ENCODE measurements around the gene TOR4A. TPM values are rescaled to one million over a fixed set of nuclear protein-coding genes. Genes with fewer than 3 reads are reported as not detected.

TOR4A gene
- total RNA-seq, 1 experiment from 2014 or later = 28.9 TPM

- CTCF ChIA-PET = no interaction called here
- no peak overlapping the region for H3K4me3 ChIP-seq (ENCODE audit: low read length)
- ATAC-seq (no peak), DNase-seq (no peak)
- H2AFZ ChIP-seq (ENCODE audit: low read length) = no peak overlapping the region
- H3K27ac ChIP-seq (ENCODE audit: low read length) = no peak overlapping the region
- no peaks in the 10 kb centered on the region for H3K79me2 ChIP-seq (ENCODE audit: low read length)
- no peaks in the 10 kb centered on the region for H4K20me1 ChIP-seq (ENCODE audit: low read length)
- H3K9ac ChIP-seq (ENCODE audit: low read length) = no peak overlapping the region
- no peaks in the 10 kb centered on the region for H3K9me2 ChIP-seq (replicated peaks; ENCODE audit: low read length)
- TF ChIP-seq EZH2phosphoT487 (IDR thresholded peaks at IDR 0.05; ENCODE audit: borderline replicate concordance, low read length) = no peak
- TF ChIP-seq CTCF (conservative IDR thresholded peaks at IDR 0.05; ENCODE audit: low read depth, low read length) = no peak
- H3F3A ChIP-seq (ENCODE audit: low read length, unreplicated experiment) = no peaks in the 10 kb centered on the region
- H3K9me3 ChIP-seq (ENCODE audit: low read length) = 0 out of 2 replicates have a peak, but pooled peaks cover 7% of the 10 kb centered on the region
- H3K4me1 ChIP-seq (ENCODE audit: insufficient read depth, low read length) = no peaks in the 10 kb centered on the region
- intact Hi-C loops (cut with micrococcal nuclease) = no loop called here
- BruUV-seq (replicated peaks) = no TSS peak
- H3K36me3 ChIP-seq (ENCODE audit: low read depth, low read length) = no peaks in the 10 kb centered on the region
- H3K27me3 ChIP-seq (ENCODE audit: low read length) = no peaks in the 10 kb centered on the region
- H3K4me2 ChIP-seq (ENCODE audit: low read length) = no peak overlapping the region
- POLR2A ChIA-PET (ENCODE audit: unreplicated experiment) = no interaction called here
Observed at GRCh38 chr9:137330689-137331088, 53.2 kb downstream of the TOR4A start.

- Histone ChIP-seq H3K27ac (ENCODE audit: low read length) (no peak overlapping the region), H3K9me3 (ENCODE audit: low read length) (0 out of 2 replicates have a peak, but pooled peaks cover 7% of the 10 kb centered on the region), H3K9me2 (replicated peaks; ENCODE audit: low read length) (no peaks in the 10 kb centered on the region), H3K36me3 (ENCODE audit: low read depth, low read length) (no peaks in the 10 kb centered on the region), H3K4me2 (ENCODE audit: low read length) (no peak overlapping the region), H4K20me1 (ENCODE audit: low read length) (no peaks in the 10 kb centered on the region), H3K4me1 (ENCODE audit: insufficient read depth, low read length) (no peaks in the 10 kb centered on the region), H3K79me2 (ENCODE audit: low read length) (no peaks in the 10 kb centered on the region), H3F3A (ENCODE audit: low read length, unreplicated experiment) (no peaks in the 10 kb centered on the region), H3K27me3 (ENCODE audit: low read length) (no peaks in the 10 kb centered on the region), H3K4me3 (ENCODE audit: low read length) (no peak overlapping the region), H2AFZ (ENCODE audit: low read length) (no peak overlapping the region), H3K9ac (ENCODE audit: low read length) (no peak overlapping the region)
- no TSS peak for BruUV-seq (replicated peaks)
- DNase-seq = no peak
- POLR2A ChIA-PET (ENCODE audit: unreplicated experiment) = no interaction called here
- CTCF ChIA-PET = no interaction called here
- intact Hi-C loops (cut with micrococcal nuclease) = no loop called here
- TF ChIP-seq EZH2 (IDR thresholded peaks at IDR 0.05; ENCODE audit: low read length, unreplicated experiment) (no peak), CTCF (conservative IDR thresholded peaks at IDR 0.05; ENCODE audit: low read depth, low read length) (no peak), EZH2phosphoT487 (IDR thresholded peaks at IDR 0.05; ENCODE audit: borderline replicate concordance, low read length) (no peak)
- no peak for ATAC-seq
Observed at GRCh38 chr9:137331929-137332328, 54.4 kb downstream of the TOR4A start.

Other genes with a start within 250 kb of the TOR4A start
- 25.9 and 31.5 TPM in 2 replicates for gene ABCA2, start 249.5 kb upstream of the TOR4A start, total RNA-seq (2014; rRNA removed)
- gene FUT7, start 245.6 kb upstream of the TOR4A start, total RNA-seq (2014; rRNA removed) = not detected in 2 replicates
- gene NPDC1, start 231.5 kb upstream of the TOR4A start, total RNA-seq (2014; rRNA removed) = 25.4 and 33.3 TPM in 2 replicates
- 0.92 and 1.3 TPM in 2 replicates for gene ENTPD2, start 223.7 kb upstream of the TOR4A start, total RNA-seq (2014; rRNA removed)
- 98.4 and 134 TPM in 2 replicates for gene SAPCD2, start 207.2 kb upstream of the TOR4A start, total RNA-seq (2014; rRNA removed)
- gene UAP1L1, start 200.2 kb upstream of the TOR4A start, total RNA-seq (2014; rRNA removed) = 5.0 and 6.4 TPM in 2 replicates
- gene MAN1B1, start 190.7 kb upstream of the TOR4A start, total RNA-seq (2014; rRNA removed) = 65.5 and 71.6 TPM in 2 replicates
- gene DPP7, start 163.0 kb upstream of the TOR4A start, total RNA-seq (2014; rRNA removed) = 101 and 103 TPM in 2 replicates
- 0.11 TPM in 1 of 2 replicates, not detected in the other for gene GRIN1, start 138.6 kb upstream of the TOR4A start, total RNA-seq (2014; rRNA removed)
- gene LRRC26, start 107.7 kb upstream of the TOR4A start, total RNA-seq (2014; rRNA removed) = 0.40 and 2.0 TPM in 2 replicates
- gene TMEM210, start 105.7 kb upstream of the TOR4A start, total RNA-seq (2014; rRNA removed) = not detected in 2 replicates
- gene ANAPC2, start 89.2 kb upstream of the TOR4A start, total RNA-seq (2014; rRNA removed) = 21.6 and 30.2 TPM in 2 replicates
- gene SSNA1, start 89.0 kb upstream of the TOR4A start, total RNA-seq (2014; rRNA removed) = 123 and 148 TPM in 2 replicates
- 11.3 and 14.7 TPM in 2 replicates for gene TPRN, start 77.0 kb upstream of the TOR4A start, total RNA-seq (2014; rRNA removed)
- 31.3 and 36.4 TPM in 2 replicates for gene TMEM203, start 72.1 kb upstream of the TOR4A start, total RNA-seq (2014; rRNA removed)
- gene NDOR1, start 72.0 kb upstream of the TOR4A start, total RNA-seq (2014; rRNA removed) = 21.5 and 25.7 TPM in 2 replicates
- gene RNF208, start 55.5 kb upstream of the TOR4A start, total RNA-seq (2014; rRNA removed) = 1.7 and 2.8 TPM in 2 replicates
- 0.29 and 1.3 TPM in 2 replicates for gene CYSRT1, start 52.6 kb upstream of the TOR4A start, total RNA-seq (2014; rRNA removed)
- 1.2 and 1.7 TPM in 2 replicates for gene RNF224, start 50.2 kb upstream of the TOR4A start, total RNA-seq (2014; rRNA removed)
- 1.0 and 1.5 TPM in 2 replicates for gene SLC34A3, start 46.8 kb upstream of the TOR4A start, total RNA-seq (2014; rRNA removed)
- gene TUBB4B, start 36.4 kb upstream of the TOR4A start, total RNA-seq (2014; rRNA removed) = 424 and 599 TPM in 2 replicates
- not detected in 2 replicates for gene STPG3, start 26.4 kb upstream of the TOR4A start, total RNA-seq (2014; rRNA removed)
- gene NELFB, start 22.4 kb upstream of the TOR4A start, total RNA-seq (2014; rRNA removed) = 50.7 and 69.5 TPM in 2 replicates
- gene NRARP, start 24.5 kb downstream of the TOR4A start, total RNA-seq (2014; rRNA removed) = 35.5 and 36.8 TPM in 2 replicates
- gene EXD3, start 145.4 kb downstream of the TOR4A start, total RNA-seq (2014; rRNA removed) = 1.9 and 3.1 TPM in 2 replicates
- gene NOXA1, start 145.7 kb downstream of the TOR4A start, total RNA-seq (2014; rRNA removed) = 0.51 and 1.6 TPM in 2 replicates
- 0.17 TPM in 1 of 2 replicates, not detected in the other for gene ENTPD8, start 163.6 kb downstream of the TOR4A start, total RNA-seq (2014; rRNA removed)
- gene NSMF, start 181.6 kb downstream of the TOR4A start, total RNA-seq (2014; rRNA removed) = 29.5 and 30.8 TPM in 2 replicates